NCI-H345 (cell line): ENCODE measurements around the gene ALDH6A1.
"Not testable (repeated sequence)": the region's sequence is repeated elsewhere in the genome, so short reads cannot be mapped to it uniquely, and the experiment has no call there.

Experiments used
- DNase-seq: peaks from one replicate; lab custom pipeline; 2025; lab: John Stamatoyannopoulos, UW

The ALDH6A1 gene

GRCh38 chr14:74084277-74085046 lies at the start of gene ALDH6A1, which contains the start of gene LIN52:
Gene ALDH6A1, minus strand, starts transcription at chr14:74084453. Its CDS starts 59 bp downstream, at chr14:74084394.
Gene LIN52, plus strand, starts transcription at chr14:74084956. Its CDS starts 19 bp downstream, at chr14:74084975.
- DNase-seq: peak; percentile 100

DNA sequence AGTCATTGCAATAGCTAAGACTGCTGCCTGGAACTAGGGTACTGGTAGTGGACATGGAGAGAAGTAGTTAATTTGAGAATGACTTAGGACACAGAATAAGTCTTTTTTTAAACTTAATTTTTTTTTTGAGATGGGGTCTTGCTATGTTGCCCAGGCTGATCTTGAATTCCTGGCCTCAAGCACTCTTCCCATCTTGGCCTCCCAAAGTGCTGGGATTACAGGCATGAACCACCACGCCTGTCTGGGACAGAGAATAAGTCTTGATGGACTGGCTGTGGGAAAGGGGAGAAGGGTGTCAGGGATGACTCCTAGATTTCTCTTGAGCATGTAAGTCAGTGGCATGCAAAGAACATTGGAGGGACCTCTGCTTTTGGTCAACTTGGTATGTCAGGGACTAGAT lies 43.4 kb upstream of the ALDH6A1 start:
- no peak for DNase-seq

DNA sequence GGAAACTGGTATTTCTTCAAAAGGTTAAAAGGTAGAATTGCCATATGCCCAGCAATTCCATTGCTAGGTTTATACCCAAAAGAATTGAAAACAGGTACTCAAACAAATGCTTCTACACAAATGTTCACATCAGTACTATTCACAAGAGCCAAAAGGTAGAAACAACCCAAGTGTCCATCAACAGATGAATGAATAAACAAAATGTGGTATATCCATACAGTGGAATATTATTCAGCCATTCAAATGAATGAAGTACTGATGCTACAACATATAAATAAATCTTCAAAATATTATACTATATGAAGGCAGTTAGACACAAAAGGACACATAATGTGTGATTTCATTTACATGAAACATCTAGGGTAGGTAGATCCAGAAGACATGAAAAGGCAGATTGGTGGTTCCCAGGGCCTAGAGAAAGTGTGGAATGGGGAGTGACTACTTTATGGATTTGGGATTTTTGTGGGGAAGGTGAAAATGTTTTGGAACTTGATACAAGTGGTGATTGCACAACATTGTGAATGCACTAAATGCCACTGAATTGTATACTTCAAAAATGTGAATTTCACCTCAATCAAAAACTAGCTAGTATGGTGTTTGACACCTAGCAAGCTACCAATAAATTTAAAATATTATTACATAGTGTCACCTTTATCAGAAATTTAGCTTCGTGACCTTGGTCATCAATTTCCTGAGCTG lies 42.2 kb upstream of the ALDH6A1 start:
- no peak for DNase-seq

- not testable (repeated sequence) for DNase-seq
These were observed 41.2 kb upstream of the ALDH6A1 start for GRCh38 chr14:74125487-74125886.

- DNase-seq: peak; percentile 51
These were observed 27.4 kb upstream of the ALDH6A1 start for GRCh38 chr14:74111395-74112216.

DNA sequence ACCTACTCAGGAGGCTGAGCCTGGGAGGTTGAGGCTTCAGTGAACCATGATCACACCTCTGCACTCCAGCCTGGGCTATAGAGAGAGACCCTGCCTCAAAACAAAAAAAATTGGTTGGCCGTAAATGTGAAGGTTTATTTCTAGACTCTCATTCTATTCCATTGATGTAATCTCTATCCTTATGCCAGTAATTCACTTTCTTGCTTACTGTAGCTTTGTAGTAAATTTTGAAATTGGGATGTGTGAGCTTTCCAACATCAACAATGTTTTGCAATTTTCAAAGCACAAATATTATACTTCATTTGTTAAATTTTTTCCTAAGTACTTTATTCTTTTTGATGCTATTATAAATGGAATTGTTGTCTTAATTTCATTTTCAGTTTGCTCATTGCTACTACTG lies 25.1 kb upstream of the ALDH6A1 start:
- DNase-seq: no peak

DNA sequence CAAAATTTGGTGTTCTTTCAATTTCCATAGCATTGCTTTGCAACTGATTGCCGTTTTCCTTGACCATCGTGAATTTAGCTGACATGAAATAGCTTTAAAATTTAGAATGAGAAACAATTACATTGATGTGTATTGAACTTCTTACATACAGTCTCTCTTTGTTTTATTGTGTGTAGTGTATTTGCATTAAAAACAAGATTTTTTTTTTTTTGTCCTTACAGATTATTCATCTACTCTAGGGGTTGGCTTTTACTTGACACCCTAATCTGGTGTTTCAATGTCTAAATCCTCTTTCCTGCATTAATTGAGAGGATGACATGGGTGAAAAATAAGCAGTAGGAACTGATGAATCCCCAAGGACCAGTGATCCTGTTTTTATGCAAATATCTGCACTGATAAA lies 21.1 kb upstream of the ALDH6A1 start:
- no peak for DNase-seq

DNA sequence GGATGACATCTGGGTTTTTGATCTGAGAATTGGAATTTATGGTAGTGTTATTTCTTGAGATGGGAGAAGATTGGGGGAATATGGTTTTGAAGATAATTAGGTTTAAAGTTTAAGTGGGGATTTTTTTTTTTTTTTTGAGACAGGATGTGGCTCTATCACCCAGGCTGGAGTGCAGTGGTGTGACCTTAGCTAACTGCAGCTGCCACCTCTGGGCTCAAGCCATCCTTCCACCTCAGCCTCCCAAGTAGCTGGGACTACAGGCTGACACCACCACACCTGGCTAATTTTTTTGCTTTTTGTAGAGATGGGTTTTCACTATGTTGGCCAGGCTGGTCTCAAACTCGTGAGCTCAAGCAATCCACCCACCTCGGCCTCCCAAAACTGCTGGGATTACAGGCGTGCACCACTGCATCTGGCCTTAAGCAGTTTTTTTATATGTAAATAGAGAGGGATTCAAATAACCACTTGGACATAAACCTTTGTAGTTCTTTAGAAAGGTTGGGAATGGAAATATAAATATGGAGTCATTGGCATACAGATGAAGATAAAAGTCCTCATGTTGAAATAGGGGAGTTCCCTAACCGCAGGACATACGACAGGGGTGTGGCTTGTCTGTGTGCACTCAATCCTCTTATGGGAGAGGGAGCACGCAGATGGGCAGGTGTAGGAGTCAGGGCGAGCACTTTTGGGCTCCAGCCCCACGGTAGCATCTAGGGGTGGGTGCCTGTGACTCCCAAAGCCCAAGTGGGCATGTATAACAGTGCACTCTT lies 5.2 kb upstream of the ALDH6A1 start:
- no peak for DNase-seq

GRCh38 chr14:74085828-74086227 lies 1.6 kb upstream of the ALDH6A1 start:
- no peak for DNase-seq

DNA sequence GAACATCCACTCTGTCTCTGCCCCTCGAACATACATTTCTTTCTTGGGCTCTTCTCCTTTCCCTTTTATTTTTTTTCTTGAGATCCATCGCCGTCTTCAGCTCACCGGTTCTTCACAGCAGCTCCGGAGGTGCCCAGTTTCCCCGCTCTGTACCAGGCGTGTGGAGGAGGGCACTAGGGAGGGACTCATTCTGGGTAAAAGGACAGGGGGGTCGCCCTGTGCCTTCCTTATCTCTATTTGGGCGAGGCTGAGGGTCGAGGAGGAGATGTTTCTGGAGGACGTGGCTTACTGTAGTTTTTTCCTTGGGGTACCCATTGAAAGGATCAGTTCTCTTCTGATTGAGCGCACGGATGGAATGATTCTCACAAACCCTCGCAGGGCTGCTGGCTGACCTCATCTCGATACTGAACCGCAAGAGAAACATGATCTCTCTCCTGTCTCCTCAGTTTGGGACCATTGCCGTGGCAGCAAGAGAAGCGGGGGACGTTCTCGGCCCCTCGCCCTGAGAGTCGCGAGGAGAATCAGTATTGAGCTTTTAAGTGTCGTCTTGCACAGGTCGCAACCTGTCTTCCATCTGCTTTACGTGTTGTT lies 889 bp upstream of the ALDH6A1 start:
- DNase-seq: peak; percentile 12

GRCh38 chr14:74083784-74084276 lies 423 bp downstream of the ALDH6A1 start:
- no peak for DNase-seq

- DNase-seq: no peak
These were observed 1.1 kb downstream of the ALDH6A1 start for GRCh38 chr14:74083161-74083560.

- DNase-seq: no peak
These were observed 2.8 kb downstream of the ALDH6A1 start for GRCh38 chr14:74081491-74081890.

GRCh38 chr14:74080820-74081460 lies 3.3 kb downstream of the ALDH6A1 start:
- no peak for DNase-seq

DNA sequence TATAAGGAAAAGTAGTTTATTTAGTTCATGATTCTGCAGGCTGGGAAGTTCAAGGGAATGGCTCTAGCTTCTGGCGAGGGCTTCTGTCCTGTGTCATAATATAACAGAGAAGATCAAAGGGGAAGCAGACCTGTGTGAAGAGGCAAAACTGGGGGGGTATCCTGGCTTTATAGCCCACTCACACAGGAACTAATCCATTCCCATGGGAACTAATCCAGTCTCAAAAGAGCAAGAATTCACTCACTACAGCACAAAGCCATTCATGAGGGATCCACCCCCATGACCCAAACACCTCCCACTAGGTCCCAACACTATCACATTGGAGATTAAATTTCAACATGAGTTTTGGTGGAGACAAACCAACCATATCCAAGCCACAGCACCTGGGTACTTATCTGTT lies 6.9 kb downstream of the ALDH6A1 start:
- DNase-seq: no peak

DNA sequence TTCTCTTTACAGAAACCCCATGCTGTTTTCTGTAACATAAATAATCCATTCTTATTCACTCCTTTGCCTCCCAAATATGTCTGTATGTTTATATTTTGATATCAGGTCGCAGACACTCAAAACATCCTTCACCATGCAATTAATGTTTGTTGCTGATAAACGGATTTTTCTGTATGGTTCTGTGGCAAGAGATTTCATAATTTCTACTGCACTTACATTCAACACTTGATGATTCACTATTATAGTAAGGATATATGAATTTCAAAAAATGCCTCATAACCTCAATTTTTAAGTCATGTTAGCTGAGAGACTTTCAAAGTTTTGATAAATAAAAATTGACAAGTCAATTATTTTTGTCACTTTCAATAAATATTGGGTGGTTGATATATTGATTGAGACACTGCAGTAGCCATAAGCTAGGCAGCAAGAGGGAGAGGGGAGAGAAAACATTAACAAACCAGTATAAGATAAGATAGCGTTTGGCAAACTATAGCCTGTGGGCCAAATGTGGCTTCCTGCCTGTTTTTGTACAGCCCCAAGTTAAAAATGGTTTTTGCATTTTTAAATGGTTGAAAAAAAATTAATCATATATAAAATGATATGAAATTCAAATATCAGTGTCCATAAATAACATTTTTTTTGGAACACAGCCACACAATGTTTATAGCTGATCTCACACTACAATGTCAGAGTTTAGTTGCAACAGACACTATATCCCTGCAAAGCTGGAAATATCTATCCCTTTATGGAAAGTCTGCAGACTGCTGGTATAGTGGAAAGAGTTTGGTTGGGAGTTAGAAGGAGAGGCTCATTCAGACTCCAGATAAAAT lies 18.3 kb downstream of the ALDH6A1 start:
- DNase-seq: no peak

DNA sequence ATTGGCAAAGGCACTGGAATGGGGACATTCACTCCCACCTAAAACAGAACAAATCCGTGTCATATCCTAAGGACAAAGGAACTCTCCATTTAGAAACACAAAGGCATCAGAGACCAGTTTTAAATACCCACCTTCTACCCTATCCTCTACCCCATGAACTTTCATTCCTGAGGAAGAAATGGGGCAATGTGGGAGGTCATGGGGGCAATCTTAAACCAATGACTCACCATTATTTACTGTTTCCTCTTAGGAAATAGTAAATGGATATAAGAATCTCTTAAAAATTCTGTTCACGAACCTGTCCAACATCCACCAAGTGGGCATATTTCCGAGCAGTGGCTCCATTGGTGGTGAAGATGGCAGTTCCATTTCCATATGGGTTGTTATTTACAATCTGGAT lies 19.4 kb downstream of the ALDH6A1 start:
- DNase-seq: no peak

DNA sequence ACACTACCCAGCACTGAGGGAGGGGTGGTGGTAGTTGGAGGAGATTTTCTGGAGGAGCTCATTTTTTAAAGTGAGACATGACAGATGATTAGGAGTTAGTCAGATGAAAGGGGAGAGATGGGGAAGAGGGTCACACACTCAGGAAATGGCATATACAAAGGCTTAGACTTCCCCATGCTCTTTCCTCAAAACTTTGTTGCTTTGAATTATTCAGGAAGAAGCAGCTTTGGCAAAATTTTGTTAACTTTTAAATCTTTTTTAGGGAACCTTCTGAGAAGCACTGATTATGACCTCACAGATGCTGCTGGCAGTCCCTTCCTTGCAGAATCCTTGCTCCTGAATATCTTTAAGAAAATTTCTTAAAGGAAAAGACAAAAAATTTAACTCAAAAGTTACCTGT lies 19.8 kb downstream of the ALDH6A1 start:
- DNase-seq: no peak

- no peak for DNase-seq
These were observed 21.5 kb downstream of the ALDH6A1 start for GRCh38 chr14:74062809-74063150.
